Left hindlimb (tissue), 1 donor: ENCODE results near the gene MYOF.
"Not testable (repeated sequence)": the region's sequence is repeated elsewhere in the genome, so short reads cannot be mapped to it uniquely, and the experiment has no call there.

Experiments used
- DNase-seq: peaks from one replicate; pipeline ENCODE4 v3.0.0-alpha.2; 2018

The MYOF gene

DNA sequence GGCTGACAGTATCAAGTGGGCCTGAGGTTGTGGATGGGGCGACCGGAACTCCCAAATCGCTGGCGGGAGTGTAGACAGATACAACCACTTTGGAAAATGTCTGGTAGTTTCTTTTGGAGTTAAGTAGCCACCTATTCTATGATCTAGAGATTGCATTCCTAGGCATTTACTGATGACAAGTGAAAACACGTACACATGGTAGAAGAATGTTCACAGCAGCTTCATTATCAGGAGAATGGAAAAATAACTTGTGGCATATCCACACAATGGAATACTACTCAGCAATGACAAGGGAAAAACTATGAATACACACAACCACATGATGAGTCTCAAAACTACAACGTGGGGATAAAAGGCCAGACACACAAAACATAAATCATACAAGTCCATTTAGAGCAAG lies 146.0 kb downstream of the MYOF start:
- DNase-seq: no peak

DNA sequence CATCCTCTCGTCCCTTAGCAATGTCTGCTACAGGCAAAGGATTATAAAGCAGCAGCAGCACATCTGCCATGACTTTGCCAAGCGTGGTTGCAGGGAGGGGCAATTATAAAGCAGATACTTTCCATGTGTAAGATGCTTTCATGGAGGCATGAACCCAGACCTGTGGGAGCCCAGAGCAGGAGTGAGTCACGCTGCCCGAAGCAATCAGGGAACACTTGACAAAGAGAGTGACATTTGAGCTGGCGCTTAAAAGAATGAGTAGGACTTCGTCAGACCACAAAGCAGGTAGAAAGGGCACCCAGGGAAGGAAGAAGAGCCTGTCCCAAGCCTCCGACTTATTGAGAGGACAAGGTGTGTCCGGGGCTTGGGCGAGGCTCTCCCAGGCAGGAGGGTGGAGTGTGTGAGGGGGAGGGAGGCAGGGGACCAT lies 147.2 kb downstream of the MYOF start:
- no peak for DNase-seq

DNA sequence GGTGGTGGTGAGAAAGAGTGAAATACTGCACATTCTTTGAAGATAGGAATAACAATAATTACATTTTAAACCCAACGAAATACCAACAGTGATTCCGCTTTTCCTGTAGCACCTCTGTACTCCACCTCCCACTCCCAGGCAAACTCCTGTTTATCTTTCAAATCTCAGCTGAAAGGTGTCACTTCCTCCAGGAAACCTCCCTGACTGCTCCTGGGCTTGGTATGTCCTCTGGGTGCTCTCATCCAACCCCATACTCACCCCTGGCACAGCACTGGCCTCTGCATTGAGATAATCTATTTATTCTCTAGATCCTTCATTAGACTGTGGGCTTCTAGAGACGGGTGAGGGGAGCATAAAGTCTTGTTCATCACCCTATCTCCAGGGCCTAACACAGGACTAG lies 148.0 kb downstream of the MYOF start:
- DNase-seq: no peak

DNA sequence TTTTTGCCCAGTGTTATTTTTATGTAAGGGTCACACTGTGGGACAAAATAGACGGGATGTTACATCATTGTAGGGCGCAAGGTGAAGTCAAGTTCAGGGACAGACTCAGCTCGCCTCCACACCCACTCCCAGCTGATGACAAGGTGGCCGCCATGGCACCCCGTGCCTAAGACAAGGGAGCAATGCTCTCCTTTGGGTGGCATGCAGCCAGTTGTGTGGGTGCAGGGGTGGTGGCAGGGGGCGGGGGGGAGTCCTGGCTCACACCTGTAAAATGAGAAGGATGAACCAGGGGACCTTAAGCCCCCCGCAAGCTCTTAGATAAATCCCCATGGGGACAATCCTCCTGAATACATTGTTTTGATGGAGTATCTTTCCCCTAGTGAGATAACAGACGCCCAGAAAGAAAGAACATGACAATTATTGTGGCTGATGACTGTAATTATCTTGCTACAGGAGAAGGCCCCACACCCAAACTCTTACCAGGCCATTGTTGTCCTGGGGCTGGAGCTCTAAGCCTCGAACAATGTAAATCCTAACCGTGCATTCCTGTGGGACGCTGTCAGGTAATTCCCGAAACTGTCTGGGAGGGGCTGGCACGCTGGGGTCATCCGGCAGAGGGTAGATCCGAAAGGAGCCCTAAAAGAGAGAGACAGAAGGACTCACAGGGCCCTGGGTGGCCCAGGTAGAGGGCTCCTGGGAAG lies 148.7 kb downstream of the MYOF start:
- no peak for DNase-seq

DNA sequence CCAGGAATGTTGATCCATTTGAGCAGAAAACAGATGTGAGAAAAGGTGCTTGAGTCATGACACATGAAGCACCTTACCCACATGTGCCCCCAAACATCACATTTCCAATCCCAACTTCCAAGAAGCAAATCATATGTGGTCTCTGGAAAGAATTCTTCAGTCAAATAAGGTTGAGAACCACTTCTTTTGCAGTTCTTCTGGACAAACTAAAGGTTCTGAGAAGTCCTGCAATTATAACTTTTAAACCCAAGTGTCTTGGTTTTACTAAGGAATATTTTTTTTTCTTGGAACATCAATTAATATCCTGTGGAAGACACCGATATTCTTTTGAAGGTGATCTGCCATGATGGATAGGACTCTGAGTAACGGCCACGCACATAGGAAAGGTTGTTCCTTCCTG lies 151.3 kb downstream of the MYOF start:
- DNase-seq: no peak

DNA sequence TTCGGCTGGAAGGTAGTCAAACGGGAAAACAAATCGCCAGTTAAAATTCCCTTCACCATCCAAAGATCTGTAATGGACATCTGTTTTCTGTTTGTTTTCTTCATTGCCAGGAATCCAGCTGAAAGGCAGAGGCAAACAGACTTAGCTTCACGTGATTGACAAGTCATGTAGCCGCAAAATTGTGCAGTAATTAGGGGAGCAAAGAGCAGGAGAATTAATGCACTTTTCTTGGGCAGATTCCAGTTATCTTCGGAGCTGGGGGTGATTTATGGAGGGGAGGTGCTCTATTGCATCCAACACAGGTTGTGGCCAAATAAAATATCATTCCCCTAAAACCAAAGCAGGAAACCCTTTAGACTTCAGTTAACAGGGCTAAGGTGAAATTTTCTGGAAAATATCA lies 162.2 kb downstream of the MYOF start:
- DNase-seq: no peak

DNA sequence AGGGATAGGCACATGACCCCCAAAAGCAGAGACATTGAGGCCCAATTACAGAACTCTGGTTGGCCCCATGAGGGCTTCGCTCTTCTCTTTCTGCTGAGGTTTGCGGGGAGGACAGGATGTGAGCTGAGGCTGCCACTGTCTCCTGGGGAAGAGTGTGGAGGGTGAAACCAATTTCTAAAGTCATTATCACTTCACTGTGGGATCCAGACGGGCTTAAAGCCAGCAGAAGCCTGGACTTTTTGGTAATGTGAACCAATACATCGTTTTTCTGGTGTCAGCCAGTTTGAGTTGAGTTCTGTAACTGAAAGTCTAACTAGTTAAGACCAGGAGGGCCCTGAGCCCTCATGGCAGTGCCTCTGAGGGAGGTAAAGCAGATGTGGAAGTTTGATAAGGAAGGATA lies 163.0 kb downstream of the MYOF start:
- no peak for DNase-seq

DNA sequence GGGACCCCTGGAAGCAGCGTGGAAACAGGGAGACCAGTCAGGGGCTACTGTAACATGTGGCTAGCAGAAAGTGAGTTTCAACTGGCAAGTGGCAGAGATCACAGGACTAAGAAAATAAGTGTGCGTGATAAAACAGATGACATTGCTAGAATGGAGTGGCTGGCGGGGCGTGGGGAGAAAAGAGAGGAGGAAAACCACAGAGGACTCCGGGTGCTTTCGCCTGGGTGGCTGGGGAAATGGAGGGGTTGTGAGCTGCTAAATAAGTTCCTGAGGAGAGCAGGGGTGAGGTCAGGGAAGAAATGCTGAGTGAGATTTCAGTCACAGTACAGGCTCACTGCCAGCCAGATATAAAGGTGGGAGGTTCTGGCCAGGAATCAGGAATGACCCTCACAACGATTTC lies 166.9 kb downstream of the MYOF start:
- DNase-seq: no peak

DNA sequence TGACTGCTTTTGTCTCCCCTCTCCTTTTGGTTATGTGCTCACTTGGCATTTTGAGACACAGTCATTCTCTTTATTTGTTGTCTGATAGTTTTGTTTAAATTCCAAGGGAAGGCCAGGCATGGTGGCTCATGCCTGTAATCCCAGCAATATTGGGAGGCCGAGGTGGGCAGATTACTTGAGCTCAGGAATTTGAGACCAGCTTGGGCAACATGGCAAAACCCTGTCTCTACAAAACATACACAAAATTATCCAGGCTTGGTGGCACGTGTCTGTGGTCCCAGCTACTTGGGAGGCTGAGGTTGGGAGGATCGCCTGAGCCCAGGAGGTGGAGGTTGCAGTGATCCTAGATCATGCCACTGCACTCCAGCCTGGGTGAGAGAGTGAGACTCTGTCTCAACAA lies 167.5 kb downstream of the MYOF start:
- DNase-seq: not testable (repeated sequence)

DNA sequence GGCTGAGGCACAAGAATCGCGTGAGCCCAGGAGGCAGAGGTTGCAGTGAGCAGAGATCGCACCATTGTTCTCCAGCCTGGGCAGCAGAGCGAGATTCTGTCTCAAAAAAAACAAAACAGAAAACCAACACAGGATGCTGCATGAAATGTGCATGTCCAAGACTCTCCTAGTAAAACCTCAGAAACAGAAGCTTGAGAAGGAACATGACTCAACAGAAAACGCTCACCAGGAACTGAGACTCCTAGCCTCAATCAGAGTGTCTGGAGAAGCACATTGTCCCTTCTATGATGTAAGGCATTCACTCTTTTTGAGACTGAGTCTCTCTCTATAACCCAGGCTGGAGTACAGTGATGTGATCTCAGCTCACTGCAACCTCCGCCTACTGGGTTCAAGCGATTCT lies 168.3 kb downstream of the MYOF start:
- no peak for DNase-seq

DNA sequence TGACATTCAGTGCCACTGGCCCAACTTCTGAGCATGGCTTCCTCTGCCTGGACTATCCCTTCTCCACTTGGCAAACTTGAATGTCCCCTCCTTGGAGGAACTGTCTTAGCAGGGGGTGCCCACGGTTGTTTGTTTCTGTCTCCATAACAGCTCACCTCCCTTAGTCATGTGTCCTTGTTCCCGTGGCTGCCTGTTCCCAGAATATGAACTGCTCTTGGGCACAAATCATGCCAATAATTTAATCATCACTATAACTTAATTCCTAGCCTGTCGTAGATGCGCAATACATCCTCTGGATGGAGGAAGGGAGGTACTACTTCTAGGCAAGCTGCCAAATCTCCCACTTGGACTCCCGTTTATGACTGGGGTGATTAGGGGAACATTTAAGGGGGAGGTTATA lies 173.1 kb downstream of the MYOF start:
- DNase-seq: no peak

DNA sequence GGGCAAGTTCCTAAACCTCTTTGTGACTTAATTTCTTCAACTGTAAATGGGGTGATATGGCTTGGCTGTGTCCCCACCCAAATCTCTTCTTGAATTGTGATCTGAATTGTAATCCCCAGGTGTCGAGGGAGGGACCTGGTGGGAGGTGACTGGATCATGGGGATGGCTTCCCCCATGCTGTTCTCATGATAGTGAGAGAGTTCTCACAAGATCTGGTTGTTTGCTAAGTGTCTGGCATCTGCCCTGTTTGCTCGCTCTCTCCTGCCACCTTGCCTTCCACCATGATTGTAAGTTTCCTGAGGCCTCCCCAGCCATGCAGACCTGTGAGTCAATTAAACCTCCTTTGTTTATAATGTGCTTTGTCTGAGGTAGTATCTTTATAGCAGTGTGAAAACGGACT lies 177.0 kb downstream of the MYOF start:
- DNase-seq: no peak

DNA sequence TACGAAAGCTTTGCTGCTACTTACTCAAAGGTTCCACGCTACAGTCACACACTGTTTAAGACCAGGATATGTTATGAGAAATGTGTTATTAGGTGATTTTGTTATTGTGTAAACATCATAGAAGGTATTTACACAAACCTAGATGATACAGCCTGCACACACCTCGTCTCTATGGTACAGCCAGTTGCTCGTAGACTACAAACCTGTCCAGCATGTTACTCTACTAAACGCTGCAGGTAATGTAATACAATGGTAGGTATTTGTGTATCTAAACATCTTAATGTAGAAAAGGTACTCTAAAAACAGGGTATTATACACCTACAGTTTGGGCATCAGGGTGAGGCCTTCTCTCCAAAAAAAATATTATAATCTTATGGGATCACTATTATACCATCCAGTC lies 181.2 kb downstream of the MYOF start:
- DNase-seq: no peak

DNA sequence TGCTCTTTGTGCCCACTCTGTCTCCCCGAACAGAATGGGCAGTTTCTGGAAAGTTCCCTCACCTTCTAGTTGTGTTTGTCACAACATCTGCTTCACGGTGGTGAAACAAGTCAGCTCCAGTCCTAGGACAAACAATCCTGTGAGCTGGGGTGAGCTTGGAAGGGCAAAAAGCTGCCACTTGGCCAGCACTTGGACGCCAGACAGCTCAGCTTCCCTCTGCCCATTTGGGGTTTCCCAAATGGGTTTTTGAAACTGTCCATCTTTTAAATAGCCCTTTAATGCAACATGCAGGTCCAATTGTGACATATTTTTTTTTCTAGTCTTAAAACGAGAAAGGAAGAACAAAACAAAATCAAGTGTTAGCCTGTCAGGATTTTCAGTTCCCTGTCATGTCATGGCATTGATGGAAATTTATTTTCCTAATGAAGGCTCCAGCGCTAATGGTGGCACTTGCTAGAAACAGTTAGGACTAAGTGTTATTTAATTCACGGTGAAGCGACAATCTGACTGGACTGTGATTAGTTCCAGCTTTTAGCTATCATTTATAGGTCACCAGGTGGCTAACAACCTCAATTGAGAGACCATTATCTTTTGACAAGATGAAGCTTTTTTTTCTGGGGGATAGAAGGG lies 181.7 kb downstream of the MYOF start:
- DNase-seq: no peak

DNA sequence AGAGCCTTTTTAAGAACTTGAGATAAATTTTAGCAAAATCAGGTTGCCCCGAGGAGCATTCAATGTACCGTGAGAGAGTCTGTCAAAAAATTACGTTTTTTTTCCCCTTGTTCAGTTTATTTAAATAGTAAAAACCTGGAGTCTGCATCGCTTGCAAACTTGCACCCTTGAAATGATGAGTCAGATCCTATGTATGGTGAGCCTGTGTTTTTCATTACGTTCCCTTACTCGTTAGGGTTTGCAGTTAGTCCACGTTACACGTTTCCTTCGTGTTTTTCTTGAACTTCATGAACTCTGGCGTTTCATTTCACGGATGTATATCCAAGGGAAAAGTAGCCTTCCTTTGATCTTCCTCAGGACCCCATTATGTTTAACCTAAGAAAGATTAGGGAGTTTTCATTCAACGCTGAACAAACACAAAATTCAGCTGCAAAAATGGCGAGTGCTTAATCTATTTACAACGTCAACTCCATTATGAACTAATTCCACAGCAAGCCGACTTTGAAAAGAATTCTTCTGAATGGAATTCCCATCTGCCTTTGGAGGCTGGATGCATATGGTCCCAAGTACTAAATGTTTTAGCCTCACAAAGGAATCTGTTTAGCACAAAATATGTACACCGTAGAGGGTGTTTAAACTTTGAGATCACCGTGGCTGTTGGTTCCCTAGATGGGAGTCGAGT lies 182.4 kb downstream of the MYOF start:
- DNase-seq: no peak

DNA sequence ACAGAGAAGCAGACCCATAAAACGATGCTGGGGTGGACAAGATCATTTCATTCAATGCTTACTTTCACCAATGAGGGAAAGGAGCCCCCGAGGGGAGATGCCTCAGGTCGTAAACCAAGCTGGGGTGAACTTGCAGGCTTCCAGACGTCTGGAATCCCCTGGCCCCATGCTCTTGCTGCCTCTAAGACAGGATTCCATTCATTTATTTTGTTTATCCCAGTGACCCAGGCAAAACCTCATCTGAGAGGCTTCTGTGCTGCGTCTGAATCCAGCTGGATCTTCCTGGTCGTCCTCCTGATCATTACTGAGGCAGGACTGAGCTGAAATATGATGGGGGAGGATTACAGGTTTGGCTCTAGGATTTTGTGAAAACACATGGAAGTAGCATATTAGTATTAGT lies 182.9 kb downstream of the MYOF start:
- DNase-seq: no peak

DNA sequence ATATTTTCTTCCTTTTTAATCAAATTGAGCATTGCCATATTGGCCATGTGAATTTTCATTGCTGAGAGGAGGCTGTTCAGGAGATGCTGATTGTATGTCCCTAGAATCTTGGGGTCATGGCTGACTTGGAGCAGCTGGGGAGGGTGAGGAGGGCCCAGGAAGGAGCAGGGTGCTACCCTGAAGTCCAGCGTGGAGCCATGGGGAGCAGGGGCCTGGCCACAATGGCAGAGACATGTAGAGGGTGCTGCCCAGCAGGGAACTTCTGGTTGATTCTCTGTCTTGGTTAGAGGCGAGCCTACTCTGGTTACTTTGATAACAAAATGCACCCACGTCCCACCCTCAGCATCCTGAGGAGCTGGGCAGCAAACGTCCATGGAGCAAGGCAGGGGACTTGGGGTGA lies 186.0 kb downstream of the MYOF start:
- no peak for DNase-seq

DNA sequence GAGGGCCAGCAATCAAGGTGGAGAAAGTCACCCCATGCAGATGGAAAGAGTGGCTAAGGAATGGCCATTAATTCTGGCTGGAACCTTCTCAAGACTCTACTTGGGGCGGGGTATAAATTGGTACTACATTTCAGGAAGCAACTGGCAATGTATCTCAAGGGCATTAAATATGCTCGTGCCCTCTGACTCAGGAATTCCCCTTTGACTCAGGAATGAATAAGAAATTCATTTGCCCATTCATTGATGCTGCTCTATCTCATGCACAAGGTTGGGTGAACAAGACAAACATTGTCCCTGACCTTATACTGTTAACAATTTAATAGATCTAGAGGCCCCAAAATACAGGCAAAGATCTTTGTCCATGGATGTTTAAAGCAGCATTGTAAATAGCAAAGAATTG lies 188.1 kb downstream of the MYOF start:
- no peak for DNase-seq

DNA sequence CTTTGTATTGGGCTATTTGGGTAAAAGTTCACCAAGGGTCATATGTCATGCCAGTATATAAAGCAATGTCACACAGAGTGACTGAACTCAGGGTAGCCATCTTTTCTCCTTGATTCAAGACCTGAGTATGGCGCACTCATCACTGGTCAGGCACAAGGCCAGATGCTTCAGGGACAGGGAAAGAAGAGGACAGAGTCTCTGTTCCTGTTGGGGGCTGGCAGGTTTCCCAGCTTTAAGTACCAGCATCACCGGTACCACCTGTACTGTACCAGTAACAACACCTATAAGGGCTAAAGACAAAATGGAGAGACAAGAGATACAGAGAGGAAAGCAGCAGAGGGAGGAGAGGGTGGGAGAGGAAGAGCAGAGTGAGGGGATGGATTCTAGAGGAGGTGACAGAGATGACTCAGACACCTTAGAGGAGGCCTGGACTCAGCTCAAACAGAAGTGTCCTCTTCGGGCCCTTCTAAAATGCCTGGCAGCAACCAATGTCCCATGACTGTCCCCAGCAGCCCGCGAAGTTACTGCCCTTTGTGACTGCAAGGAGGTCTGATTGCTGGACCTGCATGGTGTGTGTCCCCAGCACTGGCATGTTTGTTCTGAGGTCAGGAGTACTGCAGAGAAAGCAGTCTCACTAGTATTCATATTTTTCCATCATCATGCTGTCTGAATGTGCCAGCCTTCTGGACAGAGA lies 191.3 kb downstream of the MYOF start:
- no peak for DNase-seq

DNA sequence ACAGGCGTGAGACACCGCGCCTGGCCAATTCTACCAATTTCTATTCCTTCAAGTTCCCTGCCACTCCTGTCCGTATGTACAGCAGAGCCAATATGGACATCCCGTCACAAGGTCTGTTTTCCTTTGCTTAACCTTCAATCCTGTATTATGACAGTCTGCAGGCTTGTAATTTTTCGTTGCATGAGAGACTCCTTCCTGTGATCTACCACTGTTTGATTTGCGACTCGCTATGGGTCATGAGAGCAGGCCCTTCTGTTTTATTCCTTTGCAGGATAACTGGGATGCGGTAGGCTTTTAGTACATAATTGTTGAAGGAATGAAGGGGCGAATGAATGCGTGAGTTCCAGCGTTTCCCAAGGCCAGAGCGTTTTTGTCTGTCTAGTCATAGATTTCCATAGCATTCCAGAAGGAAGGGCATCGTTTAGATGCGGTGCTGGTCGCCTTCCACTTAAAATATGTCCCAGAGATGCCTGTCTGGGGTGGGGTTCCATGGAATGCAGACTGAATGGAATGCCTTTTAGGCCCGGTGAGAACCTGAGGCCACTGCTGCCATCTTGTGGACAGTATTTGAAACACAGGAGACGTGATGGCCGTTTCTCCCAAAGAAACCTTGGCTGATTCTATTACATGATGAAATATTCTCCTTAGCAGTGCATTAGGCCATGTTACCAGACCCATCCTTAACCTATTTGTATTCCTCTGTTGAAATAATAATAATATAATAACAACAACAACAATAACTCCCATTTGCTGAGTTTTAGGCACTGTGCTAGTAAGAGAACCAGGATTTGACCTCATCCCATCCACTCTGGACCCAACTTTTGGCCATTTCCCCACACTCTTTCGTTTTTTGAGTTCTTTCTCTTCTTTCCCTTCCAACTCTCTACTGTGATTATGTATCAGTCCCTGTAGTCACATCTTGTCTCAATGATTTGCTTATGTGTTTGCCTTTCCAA lies 193.2 kb downstream of the MYOF start:
- DNase-seq: peak; percentile 85

DNA sequence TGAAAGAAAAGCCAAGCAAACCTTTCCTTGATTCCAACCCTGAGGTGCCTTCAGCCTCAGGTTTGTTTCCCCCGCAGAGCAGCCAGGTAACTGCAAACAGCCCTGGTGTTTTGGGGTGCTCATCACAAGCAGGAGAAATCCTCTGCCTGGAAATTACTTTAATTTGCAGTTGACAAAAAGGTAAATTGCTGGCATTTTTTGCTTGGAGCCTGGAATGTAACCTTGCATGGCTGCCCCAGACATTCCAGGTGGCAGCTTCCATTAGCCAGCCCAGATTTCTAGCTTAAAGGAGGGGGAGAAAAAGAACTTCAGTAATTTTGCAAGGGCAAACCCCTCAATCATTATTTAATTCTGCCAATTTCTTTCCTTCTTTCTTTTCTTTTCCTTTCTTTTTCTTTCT lies 194.4 kb downstream of the MYOF start:
- no peak for DNase-seq

DNA sequence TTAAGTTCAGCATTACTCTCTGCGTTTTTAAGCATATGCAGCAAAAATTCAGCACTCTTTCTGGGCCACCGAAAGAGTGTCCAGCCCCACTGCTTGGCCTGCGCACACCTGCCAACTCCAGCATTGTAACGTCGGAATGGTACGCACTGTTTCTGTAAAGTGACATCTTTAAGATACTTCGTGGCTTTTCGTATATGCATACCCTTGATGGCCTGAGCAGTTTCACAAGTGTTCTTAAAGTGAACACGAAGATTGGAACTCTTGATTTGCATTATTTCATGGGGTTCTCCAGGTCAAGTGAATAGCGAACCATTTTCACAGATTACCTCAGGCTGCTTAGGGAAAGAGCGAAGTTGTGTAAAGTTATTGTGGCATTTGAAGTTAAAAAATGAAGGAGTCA lies 197.9 kb downstream of the MYOF start:
- DNase-seq: not testable (repeated sequence)

DNA sequence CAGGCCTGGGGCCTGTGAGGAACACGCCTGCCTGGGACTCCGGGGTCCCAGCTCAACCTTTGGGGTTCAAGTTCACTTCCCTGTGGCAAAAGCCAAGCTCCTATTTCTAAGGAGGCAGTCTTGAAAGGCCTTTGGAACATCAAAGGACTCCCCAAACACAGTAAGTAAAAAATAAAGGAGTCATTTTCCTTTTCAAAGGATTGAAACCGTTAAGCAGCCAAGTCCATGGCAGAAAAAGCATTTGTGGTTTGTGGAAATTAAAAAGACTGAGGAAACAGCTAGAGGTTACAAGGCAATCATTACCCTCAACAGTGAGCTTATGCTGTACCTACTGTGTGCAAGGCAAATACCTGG lies 200.8 kb downstream of the MYOF start:
- DNase-seq: no peak
